Measurements from ENCODE around the gene DNPEP.
"Not testable (repeated sequence)": the region's sequence is repeated elsewhere in the genome, so short reads cannot be mapped to it uniquely, and the experiment has no call there.

Gene DNPEP

DNA sequence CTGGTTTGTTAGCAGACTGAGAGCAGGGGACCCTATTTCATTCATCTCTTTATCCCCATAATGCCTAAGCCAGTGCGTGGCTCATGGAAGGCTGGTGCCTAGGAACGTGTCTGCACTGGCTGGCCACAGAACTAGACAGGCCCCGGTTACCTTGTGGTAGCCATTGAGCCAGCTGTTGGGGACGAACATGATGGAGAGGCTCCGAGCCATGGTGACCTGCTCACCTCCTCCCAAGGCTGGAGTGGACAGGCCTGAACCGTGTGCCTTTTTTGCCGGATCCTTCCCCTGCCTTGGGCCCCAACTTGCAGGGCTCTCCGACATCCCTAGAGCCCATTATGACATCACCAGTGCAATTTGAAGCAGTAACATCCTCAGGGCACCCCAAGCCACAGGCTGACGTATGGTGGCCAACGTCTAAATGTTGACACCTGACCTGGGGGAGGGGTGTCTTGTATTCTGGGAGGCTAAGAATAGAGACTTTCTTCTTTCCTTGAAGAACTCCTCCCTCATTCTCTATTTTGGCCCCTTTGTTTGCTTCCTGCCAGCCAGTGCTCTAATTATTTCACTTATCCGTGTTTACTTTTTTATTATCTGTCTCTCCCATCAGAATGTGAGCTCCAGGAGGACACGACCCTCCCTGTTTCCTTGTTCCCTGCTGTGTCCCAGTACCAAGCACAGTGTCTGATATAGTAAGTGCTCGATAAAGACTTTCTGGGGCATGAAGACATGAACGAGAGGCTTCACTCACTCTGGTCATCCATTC lies 12.2 kb upstream of the DNPEP start:
- no peak for DNase-seq

DNA sequence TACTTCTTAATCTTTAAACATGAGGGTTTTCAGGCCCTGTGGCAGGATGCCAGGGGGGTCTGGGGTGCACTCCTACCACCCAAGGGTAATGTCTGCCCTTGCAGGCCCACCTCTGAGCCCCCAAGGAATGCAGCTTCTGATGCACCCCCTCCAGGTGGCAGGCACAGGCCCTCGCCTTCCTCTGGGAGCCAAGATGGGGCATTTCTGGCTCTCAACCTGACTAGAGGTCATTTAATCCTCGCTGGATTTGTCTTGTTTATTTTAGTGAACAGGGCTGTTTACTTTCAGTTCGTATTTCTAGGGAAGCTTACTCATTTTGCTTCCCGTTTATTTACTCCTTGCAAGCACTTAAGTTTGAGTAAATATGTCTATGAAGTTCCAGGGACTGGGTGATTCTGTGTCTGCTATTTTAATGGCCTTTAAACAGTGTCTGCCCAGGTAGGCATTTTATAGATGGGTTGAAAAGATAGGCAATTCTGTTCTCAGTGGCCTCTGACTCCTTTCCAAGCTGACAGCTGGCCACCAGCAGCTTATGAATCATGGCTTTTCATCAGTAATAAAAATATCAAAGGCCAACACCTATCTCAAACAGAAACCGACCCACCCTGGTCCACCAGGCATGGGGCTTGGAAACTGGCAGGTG lies 11.1 kb upstream of the DNPEP start:
- DNase-seq = no peak

DNA sequence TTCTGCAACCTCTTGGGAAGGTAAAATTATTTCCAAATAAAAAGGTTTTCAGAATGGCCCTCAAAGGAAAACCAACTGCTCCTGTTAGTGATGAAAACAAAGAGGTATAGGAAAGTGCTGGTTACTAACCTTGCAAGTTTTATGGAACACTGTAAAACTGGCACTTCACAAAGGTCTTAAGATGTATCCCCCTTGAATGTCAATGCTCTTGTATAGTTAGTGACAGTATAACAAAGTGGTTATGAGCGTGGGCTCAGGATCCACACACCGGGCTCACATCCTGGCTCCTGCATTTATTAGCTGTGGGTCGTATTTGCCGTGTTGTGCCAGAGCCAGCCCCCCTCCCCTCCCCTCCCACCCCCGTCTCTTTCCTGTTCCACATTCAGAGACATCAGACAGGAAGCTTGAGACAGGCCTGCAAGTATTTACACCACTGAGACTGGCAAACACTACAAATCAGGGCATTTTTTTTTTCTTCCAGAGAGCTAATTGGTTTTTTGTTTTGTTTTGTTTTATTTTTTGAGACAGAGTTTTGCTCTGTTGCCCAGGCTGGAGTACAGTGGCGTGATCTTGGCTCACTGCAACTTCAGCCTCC lies 9.2 kb upstream of the DNPEP start:
- DNase-seq = no peak

DNA sequence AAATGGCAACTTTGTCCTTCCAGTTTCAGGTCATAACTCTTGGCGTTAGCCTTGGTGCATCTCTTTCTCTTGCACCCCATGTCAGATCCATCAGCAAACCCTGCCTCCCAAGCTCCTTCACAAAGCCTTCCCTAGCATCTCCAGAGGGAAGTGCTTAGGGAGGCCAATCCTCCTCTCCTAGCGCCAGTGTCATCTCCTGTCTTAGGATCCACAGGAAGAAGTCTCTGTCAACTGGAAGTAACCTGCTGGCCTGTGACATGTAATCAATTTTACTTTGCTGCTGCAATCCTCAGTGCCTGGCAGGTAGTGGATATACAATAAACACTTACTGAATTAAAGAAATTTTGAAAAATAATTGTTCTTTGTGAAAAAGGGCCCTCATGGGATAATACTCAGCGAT lies 7.9 kb upstream of the DNPEP start:
- DNase-seq = no peak

DNA sequence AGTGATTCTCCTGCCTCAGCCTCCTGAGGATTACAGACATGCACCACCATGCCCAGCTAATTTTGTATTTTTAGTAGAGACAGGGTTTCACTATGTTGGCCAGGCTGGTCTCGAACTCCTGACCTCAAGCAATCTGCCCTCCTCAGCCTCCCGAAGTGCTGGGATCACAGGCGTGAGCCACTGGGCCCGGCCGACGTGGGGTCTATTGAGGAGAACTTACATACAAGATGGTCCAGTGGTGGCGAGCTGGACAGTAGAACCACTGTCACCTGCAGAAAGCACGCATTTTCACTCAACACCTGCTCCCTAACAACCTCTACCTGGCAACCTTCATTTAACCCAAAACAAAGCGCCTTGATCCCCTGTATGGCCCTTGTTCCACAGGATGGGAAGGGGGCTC lies 7.3 kb upstream of the DNPEP start:
- not testable (repeated sequence) for DNase-seq

DNA sequence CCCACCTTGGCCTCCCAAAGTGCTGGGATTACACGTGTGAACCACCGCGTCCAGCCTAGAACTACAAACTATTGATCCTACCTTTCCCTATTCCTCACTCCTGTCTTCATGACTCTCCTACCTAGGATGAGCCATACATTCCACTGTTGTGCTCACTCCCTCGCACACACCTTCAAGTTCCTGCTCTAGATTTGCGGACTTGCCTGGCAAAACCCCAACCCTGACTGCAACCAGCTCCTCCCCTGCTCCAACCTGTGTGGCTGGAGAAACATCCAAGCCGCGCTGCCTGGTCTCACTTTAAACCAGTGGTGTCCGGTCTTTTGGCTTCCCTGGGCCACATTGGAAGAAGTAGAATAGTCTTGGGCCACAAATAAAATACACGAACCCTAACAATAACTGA lies 5.0 kb upstream of the DNPEP start:
- DNase-seq = no peak

DNA sequence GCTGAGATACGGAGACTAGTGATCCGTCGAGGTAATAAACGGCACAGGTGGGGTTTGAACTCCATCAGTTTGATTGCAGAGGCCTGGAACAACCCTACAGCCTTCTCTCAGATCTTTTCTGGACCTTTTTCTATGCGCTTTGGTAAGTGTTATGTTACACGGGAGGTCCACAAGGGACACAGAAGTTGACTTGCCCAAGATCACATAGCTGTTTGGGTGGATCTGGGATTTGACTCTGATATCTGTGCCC lies 1.1 kb upstream of the DNPEP start:
- no peak for DNase-seq

DNA sequence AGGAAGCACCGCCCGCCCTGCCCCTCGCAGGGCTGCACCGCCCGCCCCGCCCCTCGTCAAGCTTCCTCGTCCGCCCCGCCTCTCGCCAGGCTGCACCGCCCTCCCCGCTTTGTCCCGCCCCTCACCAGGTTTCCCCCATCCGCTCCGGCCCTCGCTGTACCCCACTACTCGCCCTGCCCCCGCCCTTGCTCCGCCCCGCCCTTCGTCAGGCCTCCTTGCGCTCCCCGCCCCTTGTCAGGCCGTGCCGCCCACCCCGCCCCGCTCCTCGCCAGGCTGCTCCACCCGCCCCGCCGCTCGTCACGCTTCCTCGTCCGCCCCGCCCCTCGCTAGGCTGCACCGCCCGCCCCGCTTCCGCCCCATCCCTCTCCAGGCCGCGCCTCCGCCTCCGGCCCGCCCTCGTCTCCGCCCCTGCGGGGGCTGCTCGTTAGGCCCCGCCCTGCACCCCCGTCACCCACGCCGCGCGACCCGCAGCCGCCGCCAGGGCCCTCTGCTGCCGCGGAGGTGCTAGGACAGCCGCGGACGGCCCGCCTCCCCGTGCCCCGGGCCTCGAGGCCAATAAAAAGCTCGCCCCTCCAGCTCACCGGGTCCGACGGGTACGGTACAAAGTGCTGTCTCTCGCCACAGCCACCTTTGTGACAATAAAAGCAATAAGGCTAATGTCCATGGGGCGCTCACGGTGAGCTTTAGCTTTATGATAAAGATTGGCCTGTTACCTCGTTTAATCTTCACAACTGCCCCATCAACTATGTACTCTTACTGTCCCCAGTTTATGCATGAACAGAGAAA lies 602 bp upstream of the DNPEP start:
- DNase-seq = peak; percentile 99

DNA sequence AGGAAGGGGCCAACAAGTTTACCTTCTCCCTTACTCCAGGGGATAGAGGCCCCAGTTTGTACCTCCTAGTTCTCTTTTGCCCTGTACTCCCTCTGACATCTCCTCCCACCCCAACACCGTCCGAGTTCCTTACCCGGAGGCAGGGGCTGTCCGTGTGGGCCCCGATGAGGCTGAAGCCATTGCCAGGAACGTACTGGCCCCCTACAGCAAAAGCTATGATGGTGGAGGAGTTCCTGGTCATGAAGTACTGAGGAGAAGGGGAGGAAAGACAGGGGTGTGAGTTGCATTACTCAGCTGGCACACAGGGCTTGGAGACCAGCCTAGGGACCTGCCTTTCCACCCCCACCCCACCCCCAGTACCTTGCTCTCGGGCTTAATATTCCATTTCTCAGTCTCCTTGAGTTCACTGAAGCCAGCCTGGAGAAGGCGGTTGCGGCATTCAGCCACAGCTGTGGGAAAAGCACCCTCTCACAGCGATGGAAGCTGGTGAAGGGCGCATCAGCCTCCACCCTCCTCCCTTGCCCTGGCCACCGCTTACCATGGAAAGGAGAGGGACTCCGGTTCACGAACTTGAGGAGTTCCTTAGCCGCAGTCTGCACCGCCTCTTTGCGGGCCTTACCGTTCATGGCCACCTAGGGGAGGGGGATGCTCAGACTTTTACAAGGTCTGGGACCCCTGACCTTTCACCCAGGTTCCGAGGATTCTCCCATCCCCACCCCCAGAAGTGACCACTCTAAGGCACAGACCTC lies 1.0 kb downstream of the DNPEP start:
- DNase-seq = no peak

DNA sequence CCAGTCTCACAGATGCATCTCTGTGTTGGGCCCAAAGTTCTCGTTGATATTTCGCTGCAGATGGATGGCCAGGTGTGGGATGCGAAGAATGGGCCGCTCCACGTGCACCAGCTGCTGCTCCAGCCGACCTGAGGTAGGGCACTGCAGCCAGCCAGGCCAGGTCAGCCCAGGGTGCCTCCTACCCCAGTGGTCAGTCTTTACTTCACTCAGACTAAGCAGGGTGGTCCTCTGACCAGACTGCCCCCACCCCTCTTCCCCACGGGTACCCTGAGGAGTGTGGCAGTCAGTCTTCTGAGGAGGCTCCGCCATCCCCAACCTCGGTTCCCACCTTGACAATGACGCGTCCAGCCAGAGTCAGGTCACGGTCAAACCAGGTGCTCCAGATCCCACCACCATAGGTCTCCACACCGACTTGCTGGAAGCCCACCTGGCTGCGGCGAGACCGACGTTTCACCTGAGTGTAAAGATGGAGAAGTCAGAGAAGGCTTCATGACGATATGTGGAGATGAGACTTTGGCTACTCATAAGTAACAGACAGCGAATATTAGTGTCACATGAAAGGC lies 1.7 kb downstream of the DNPEP start:
- DNase-seq = no peak

DNA sequence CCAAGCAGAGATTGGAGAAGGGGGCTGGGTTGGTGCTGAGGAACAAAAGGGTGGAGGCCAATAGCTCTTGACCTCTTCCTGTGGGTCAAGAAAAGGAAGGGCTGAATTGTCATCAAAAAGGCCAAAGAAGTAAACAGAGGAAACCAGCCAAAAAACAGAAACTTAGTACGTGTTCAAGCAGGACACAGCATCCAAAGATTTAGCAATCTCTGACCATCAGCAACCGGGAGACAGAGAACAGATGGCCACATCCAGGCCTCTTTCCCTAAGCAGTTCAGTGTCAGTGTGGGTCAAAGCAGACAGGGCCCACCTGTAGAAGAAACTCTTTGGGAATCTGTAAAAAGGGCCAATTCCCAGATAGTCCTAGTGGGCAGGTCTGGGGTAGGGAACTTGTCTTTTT lies 2.9 kb downstream of the DNPEP start:
- DNase-seq = no peak

DNA sequence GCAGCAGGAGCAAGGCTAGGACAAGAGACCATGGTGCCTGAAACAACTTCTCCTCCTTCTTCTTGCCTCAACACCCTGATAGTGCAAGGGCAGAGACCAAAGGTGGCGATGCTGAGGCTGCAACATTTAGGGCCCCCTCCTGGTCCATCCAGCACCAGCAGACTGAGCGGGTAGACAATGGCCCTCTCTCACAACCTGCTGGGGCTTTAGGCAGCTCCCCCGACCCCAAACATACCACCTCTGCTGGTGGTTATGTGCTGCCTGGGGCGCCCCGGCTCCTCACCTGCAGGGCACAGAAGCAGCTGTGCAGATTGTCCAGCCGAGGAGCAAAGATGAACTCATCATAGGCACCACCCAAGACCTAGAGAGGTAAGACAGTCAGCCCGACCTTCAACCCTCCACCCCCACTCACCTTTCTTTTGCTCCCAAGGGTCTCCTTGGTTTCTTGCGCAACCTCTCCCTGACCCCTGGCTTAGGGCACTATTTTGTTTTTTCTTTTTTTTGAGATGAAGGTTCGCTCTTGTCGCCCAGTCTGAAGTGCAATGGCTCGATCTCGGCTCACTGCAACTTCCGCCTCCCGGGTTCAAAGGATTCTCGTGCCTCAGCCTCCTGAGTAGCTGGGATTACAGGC lies 3.5 kb downstream of the DNPEP start:
- DNase-seq = no peak

DNA sequence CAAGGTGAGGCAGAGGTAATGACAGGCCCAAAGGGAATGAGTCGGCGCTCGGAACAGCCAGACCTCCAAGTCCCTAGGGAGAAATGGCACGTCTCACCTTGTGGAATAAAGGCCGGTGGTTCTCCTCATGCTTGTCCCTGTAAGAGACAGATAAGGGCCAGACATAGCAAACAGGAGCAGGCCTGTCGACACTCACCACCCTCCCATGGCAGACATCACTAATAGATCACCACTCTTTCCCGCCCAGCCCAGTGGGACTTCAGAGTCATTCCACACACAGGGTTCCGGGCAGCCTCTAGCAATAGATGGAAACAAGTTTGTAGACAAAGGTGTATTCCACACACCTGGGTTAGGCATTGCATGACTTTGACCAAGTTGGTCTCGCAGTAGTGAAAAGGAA lies 6.3 kb downstream of the DNPEP start:
- DNase-seq = no peak

DNA sequence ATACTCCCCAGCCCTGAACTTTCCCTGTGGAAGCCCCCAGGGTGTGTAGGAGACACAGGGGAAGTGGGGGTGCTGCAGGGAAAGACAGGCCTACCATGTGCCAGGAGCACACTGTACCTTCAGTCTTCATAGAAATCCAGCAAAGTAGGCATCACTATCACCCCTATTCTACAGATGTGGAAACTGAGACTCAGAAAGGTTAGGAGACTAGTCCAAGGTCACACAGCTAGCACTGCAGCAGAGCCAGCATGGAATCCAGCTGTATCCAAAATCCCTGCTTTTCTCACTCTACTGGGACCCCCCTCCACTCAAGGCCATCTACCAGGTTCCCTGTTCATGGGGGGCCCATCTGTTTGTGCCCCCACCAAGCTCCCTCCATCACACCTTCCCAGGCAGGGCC lies 6.8 kb downstream of the DNPEP start:
- DNase-seq = no peak

DNA sequence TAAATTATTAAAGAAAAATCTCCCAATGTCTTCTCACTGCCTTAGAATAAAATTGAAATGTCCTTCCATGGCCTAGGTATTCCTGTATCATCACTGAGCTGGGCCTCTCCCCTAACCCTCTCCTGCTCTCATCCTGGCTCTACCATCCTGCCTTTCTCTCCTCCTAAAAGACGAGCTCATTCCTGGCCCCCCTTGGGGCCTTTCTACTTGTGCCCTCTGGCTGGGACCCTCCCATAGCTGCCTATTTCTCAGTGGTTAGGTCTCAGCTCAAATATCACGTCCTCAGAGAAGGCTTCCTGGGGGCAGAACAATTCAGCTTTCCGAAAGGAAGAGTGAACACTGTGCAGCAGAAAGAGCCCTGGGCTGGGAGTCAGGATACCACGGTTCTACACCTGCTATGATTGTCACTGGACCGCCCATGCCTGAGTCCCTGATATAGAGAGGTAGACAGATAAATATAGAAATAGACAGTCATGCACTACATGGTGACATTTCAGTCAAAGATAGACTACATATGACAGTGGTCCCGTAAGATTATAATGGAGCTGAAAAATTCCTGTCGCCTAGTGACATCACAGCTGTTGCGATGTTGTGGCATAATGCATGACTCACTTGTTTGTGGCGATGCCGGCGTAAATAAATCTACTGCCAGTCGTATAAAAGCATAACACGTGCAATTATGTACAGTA lies 9.4 kb downstream of the DNPEP start:
- no peak for DNase-seq

DNA sequence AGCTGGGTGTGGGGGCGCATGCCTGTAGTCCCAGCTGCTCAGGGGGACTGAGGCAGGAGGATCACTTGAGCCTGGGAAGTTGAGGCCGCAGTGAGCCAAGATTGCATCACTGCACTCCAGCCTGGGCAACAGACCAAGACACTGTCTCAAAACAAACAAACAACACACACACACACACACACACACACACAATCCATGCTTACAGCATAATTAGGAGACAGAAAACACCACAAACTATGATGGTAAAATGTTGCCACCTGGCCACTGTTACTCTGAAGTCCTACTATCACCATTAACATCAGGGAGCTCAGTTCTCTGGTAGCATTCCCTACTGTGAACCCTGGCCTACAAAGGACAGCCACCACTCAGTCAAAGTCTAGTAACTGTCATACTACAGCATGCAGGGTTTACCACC lies 18.3 kb downstream of the DNPEP start:
- no peak for DNase-seq

DNA sequence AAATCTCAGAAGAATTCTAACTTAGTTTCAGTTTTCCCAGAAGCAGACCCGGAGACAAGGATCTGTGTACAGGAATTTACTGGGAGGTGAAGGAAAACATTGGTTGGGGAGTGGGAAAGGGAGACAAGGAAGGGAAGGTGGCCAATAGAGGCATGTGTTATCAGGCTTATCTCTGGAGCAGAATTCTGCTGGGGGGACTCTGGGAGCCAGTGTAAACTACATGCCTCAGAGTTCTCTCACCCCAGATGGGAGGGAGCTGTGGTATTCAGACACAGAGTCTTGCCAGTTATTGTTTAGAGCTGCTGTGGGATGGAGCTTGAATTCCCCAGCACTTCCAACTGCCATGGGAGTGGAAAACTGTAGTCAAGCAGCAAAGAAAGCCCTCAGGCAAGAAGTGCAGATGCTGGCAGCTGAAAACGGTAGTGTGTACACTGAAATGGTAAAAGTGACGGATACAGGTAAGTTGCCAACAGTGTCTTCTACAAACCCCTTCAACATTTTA lies 19.0 kb downstream of the DNPEP start:
- DNase-seq = no peak

DNA sequence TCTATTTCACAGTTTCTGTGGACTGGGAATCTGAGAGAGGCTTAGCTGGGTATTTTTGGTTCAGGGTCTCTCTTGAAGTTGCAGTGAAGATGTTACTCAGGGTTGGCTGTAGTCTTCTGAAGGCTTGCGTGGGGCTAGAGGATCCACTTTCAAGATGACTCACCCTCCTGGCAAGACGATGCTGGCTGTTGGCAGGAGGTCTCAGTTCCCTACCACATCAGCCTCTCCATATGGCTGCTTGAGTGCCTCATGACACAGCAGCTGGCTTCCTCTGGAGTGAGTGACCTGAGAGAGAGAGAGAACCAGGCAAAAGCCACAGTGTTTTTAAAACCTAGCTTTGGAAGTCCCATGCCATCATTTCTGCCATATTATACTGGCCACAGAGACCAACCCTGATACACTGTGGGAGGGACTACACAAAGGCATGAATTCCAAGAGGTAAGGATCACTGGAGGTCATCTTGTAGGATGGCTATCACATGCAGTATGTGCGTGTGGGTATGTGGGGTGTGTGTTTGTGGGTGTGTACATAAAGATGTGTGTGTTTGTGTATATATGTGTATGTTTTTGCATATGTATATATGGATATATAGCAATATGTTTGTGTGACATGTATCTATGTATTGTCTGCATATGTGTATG lies 25.1 kb downstream of the DNPEP start:
- DNase-seq = peak; percentile 10

DNA sequence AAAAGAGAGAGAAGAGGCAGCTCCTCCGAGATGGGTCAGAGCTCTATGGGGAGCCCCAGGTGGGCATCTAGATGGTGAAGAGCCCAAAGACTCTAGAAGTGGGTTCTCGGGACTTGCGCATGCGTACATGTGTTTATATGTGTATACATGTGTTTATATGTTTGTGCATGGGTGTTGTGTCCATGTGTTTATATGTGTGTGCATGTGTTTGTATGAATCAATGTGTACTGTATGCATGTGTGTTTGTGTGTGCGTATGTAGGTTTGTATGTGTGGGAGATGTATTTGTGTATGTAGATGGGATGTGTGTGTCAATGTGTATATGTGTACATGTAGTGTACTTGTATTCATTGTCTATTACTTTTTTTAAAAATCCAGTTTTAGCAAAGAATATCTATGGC lies 25.6 kb downstream of the DNPEP start:
- no peak for DNase-seq

DNA sequence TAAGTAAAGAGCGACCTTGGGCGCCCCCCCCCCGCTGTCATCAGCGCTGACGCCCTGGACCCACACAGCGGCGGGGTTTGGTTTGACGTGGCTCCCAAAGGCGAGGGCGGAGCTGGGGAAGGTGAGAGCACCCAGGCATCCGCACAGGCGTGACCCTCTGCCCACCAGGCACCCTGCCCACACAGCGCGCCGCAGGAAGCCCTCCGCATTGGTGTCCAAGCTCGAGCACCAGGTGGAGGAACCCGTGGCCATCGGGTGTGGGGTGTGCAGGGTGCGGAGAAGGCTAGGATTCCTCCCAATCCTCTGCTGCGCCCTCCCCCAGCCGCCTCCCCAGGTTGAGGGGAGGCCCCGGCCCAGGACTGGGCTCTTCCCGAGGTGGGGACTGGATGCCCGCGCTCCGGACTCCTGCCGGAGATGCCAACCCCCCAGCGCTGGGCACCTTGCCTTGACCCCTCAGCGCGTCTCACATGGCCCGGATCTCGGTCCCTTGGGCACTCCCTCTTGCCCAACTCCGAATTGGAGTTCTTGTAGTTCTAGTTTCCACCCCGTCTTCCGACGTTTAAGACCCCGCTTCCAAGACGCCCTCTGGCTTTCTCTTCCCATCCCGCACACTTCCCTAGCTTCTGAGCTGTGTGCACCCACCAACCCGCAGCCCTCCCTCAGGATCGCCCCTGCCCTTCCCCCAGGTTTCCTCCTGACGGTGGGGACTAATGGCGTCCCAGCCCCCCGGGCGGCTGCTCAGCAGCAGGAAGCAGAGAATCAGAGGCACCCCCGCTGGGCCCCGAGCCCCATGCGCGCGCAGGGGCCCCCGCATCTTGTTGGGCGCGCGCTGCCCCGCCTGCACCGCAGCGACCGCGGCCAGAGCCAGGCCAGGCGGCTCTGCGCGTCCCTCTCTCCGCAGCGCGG lies 29.3 kb downstream of the DNPEP start:
- DNase-seq = no peak
